Activated T-helper 2 cell treated with anti-CD3 and anti-CD28 coated beads, Interferon-gamma antibody, Interleukin-2, Interleukin-4, amounts not matched to agents 10 μg/mL and 5 μg/mL and 100 μg/mL, durations not matched to agents 14 hours and 24 hours and 36 hours (primary cell): ENCODE data around the gene LYPD8. TPM values are rescaled to one million over a fixed set of nuclear protein-coding genes. Genes with fewer than 3 reads are reported as not detected.

Source experiments
- DNase-seq: peaks from one replicate; pipeline ENCODE4 v3.0.0; 2021; ENCODE audit warnings: low spot score
- H3K27ac Mint-ChIP-seq: one replicate; pipeline ENCODE4 v1.8.0; 2021; ENCODE audit warnings: mixed read lengths
- H3K27me3 Mint-ChIP-seq: one replicate; pipeline ENCODE4 v1.8.0; 2021; ENCODE audit warnings: low read depth, mixed read lengths
- H3K36me3 Mint-ChIP-seq: one replicate; pipeline ENCODE4 v1.8.0; 2021; ENCODE audit warnings: low read depth, mixed read lengths
- H3K4me1 Mint-ChIP-seq: one replicate; pipeline ENCODE4 v1.8.0; 2021; ENCODE audit warnings: low read depth, mixed read lengths
- H3K4me3 Mint-ChIP-seq: one replicate; pipeline ENCODE4 v1.8.0; 2021; ENCODE audit warnings: low read depth, mild to moderate bottlenecking, moderate library complexity, mixed read lengths
- H3K9me3 Mint-ChIP-seq: one replicate; pipeline ENCODE4 v1.8.0; 2021; ENCODE audit warnings: mixed read lengths
- intact Hi-C: fragments of 100-400 bp; cut with micrococcal nuclease; formaldehyde crosslinking; loops from one replicate; pipeline ENCODE4 v1.15.1; 2023
- total RNA-seq: library from RNA; stranded (reverse); gene quantifications from 2 replicates; pipeline ENCODE4 v1.2.3, GENCODE V29; 2022

LYPD8 gene
- total RNA-seq, 1 donor from 2014 or later, result not detected

DNA sequence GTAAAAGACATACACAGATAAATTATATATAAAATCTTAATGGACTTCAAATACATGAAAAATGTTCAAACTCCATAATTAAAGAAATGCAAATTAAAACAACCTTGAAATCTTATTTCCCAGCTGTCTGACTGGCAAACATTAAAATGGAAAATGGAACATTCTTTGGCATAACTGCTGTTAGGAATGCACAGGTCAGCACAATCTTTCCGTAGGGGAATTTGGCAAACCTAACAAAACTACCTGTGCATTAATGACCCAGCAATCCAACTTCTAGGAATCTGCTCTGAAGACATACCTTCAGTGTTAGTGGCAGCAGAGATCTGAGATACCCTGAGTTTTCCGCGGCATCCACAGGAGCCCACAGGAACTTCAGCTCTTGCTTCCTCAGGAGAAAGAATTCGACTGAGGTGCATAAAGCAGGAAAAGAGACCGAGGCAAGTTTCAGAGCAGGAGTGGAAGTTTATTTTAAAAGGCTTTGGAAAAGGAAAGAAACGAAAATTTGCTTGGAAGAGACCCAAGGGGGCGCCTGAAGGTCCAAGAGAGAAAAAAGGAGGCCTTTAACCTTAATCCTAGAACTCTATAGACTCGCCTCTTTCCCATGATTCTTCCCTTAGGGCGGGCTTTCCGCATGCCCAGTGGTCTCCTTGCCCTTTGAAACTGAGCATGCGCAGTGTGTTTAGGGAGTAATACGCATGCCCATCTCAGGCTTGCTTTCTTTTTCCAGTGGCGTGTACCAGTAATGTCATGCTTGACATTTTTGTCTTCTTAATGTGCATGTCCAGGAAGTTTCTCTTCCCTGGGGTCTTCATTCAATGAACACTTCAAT lies 24.8 kb downstream of the LYPD8 start:
- H3K4me3 Mint-ChIP-seq, result no peak overlapping the region
- no peaks in the 10 kb centered on the region for H3K27me3 Mint-ChIP-seq
- H3K9me3 Mint-ChIP-seq, result no peaks in the 10 kb centered on the region
- no peak overlapping the region for H3K27ac Mint-ChIP-seq
- DNase-seq, result no peak
- intact Hi-C loops, result no loop called here
- H3K4me1 Mint-ChIP-seq, result no peaks in the 10 kb centered on the region
- no peaks in the 10 kb centered on the region for H3K36me3 Mint-ChIP-seq

DNA sequence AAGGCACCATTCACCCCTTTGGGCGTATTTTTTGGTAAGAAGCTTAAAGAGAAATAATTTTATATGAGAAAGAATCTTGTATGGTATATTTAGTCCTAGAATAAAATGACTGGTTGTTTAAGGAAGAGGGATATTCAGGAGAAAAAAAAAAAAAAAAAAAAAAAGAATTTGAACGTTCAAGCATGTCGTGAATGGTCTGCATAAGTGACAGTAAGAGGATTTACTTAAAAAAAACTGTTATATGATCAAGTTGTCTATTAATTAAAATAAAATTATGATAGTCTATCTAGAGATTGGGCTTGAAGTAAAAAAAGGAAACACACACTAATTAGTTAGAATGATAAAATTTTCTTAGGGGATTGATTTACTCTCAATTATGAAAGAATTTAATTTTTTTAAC lies 41.3 kb downstream of the LYPD8 start:
- DNase-seq, result no peak
- Mint-ChIP-seq H3K4me3 (no peak overlapping the region), H3K9me3 (peaks cover 20% of the 10 kb centered on the region), H3K36me3 (no peaks in the 10 kb centered on the region), H3K27me3 (no peaks in the 10 kb centered on the region), H3K4me1 (no peaks in the 10 kb centered on the region), H3K27ac (no peak overlapping the region)
- intact Hi-C loops, result no loop called here

DNA sequence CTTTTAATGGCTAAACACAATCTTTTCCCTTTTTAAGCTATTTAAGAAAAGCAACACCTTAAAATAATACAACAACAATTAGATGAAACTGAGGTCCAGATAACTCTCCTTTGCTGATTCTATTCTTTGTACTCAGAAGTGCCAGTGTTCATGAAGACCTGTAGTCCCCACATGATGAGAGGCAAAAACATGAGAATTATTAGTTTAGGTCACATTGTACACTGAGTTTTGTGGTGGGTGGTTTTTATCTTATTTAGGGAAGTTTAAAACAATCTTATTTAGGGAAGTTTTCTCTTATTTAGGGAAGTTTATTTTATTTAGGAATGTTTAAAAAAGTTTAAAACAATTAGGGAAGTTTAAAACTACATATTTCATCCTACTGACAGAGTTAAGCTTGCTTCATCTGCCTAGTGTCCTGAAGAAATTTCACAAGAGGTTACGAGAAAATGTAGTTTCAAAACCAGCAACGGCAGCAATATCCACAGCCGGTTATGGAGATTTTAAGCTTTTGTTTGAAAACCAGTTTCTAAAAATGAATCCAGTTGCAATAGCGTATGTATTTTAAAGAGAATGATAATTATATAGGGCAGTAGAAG lies 45.2 kb downstream of the LYPD8 start:
- Mint-ChIP-seq H3K36me3 (no peaks in the 10 kb centered on the region), H3K9me3 (peaks cover 16% of the 10 kb centered on the region), H3K4me1 (no peaks in the 10 kb centered on the region), H3K27me3 (no peaks in the 10 kb centered on the region), H3K27ac (no peak overlapping the region), H3K4me3 (no peak overlapping the region)
- intact Hi-C loops, result no loop called here
- DNase-seq, result no peak

DNA sequence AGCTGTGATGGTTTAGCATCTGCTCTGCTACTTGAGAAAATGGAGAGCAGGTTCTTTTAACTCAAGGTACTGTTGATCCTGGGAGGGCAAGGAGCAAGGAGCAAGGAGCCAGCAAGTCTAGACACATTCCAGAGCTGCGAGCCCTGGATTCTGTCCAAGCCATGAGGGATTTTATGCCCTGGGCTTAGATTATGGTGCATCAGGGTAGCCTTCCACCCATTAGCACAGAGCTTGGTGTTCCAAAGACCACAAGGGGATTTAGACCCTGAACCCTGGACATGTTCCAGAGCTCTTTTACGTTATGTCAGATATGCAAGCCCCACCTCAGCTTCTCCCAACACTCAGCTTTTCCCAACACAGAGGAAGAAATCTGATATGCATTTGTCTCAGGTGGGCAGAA lies 51.0 kb downstream of the LYPD8 start:
- Mint-ChIP-seq H3K4me3 (no peak overlapping the region), H3K9me3 (no peaks in the 10 kb centered on the region), H3K36me3 (no peaks in the 10 kb centered on the region), H3K4me1 (no peaks in the 10 kb centered on the region), H3K27me3 (no peaks in the 10 kb centered on the region), H3K27ac (no peak overlapping the region)
- intact Hi-C loops, result no loop called here
- no peak for DNase-seq

DNA sequence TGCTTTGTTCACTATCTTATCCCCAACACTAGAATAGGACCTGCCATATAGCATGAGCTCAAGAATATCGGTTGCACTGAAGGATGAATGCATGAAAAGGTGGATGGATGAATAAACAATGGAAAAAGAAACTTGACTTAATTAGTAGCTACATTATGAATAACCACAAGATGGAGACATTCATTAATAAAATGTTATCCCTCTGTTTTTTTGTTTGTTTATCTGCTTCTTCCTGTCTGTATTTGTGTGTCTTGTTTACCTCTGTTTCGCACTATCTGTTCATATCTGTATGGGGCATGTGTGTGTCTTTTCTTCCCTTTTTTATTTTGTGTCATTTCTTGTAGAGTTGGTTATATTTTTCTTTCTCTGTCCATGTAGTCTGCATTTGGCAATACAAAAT lies 51.9 kb downstream of the LYPD8 start:
- Mint-ChIP-seq H3K9me3 (no peaks in the 10 kb centered on the region), H3K36me3 (no peaks in the 10 kb centered on the region), H3K27me3 (no peaks in the 10 kb centered on the region), H3K4me3 (no peak overlapping the region), H3K4me1 (no peaks in the 10 kb centered on the region), H3K27ac (no peak overlapping the region)
- DNase-seq, result no peak
- intact Hi-C loops, result no loop called here

DNA sequence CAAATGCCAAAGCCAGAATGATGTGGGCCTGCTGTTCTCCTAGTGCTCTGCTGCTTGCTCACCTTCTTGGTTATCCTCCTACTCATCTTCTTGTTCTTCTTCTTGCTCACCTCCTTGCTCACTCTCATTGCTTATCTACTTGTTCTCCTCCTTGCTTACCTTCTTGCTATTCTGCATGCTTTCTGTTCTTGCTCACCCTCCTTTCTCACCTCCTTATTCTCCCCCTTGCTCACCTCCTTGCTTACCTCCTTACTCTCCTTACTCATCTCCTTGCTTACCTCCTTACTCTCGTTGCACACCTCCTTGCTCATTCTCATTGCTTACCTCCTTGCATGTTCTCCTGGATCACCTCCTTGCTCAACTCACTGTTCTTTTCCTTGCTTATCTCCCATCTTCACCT lies 52.8 kb downstream of the LYPD8 start, which contains the start of gene OR14I1:
Gene OR14I1 (minus strand): TSS at position 53 of the 400 bp plus-strand sequence.
- intact Hi-C loops, result no loop called here
- no peaks in the 10 kb centered on the region for H3K27me3 Mint-ChIP-seq
- no peak within 1 kb of the TSS for H3K27ac Mint-ChIP-seq
- no peaks in the 10 kb centered on the region for H3K36me3 Mint-ChIP-seq
- H3K4me3 Mint-ChIP-seq, result no peak within 1 kb of the TSS
- no peak for DNase-seq
- H3K4me1 Mint-ChIP-seq, result no peaks in the 10 kb centered on the region
- no peaks in the 10 kb centered on the region for H3K9me3 Mint-ChIP-seq

DNA sequence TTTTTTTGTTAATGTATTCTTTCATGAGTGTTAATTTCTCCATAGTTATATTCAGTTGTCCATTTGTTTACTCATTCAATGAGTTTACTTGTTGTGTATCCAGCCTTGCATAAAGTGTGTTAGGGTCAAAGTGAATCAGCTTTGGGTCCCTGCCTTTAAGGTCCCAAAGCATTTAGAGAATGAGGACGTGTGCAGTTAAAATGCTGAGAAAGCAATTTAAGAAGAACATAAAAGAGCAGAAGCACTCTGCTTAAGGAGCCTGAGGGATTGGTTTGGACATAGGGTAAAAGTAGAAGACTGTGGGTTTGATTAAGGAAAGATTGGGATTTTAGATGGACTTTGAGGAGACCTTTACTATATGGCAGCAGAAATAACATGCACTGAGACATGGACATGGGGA lies 56.5 kb downstream of the LYPD8 start:
- Mint-ChIP-seq H3K27me3 (no peaks in the 10 kb centered on the region), H3K9me3 (no peaks in the 10 kb centered on the region), H3K27ac (no peak overlapping the region), H3K4me3 (no peak overlapping the region), H3K4me1 (no peaks in the 10 kb centered on the region), H3K36me3 (no peaks in the 10 kb centered on the region)
- DNase-seq, result no peak
- intact Hi-C loops, result no loop called here

DNA sequence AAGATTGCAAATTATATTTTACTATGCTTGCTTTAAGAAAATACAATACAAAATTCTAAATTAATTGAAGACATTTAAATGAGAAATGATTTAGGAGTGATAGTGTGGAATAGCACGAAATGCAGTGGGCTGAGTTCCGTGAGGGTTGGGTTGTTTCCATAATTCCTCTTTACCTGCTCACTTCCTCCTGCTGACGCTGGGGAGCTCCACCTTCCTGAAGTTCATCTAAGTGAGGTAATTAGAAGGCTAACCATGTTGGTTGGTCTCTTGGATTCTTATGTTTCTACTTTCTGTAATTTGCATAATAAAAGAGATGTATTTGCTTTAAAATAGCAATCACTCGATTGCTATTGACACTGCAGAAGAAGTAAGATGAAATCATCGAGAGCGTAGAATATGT lies 57.7 kb downstream of the LYPD8 start:
- no peak for DNase-seq
- H3K4me3 Mint-ChIP-seq, result no peak overlapping the region
- intact Hi-C loops, result no loop called here
- H3K27ac Mint-ChIP-seq, result no peak overlapping the region
- no peaks in the 10 kb centered on the region for H3K27me3 Mint-ChIP-seq
- H3K9me3 Mint-ChIP-seq, result no peaks in the 10 kb centered on the region
- no peaks in the 10 kb centered on the region for H3K36me3 Mint-ChIP-seq
- no peaks in the 10 kb centered on the region for H3K4me1 Mint-ChIP-seq

DNA sequence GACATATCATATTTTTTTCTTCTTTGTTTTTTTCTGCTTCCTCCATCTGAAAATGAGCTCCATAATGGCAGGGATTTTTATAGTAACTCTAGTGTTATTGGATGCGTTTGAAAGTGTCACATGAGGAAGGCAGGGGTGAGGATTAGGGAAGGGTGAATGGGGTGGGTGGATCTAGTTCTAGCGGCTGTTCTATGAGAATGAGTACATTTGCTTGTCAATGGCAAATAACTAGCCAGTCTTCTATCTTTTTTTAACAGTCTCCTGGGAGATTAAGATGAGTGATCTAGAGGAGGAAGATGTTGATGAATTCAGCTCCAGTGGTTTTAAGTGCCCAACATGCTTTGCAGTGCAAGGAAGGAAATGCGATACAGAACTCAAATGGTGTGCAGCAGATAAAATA lies 58.8 kb downstream of the LYPD8 start:
- H3K4me3 Mint-ChIP-seq, result no peak overlapping the region
- no peak for DNase-seq
- H3K4me1 Mint-ChIP-seq, result no peaks in the 10 kb centered on the region
- no peak overlapping the region for H3K27ac Mint-ChIP-seq
- H3K9me3 Mint-ChIP-seq, result peaks cover 5% of the 10 kb centered on the region
- intact Hi-C loops, result no loop called here
- H3K27me3 Mint-ChIP-seq, result no peaks in the 10 kb centered on the region
- no peaks in the 10 kb centered on the region for H3K36me3 Mint-ChIP-seq

DNA sequence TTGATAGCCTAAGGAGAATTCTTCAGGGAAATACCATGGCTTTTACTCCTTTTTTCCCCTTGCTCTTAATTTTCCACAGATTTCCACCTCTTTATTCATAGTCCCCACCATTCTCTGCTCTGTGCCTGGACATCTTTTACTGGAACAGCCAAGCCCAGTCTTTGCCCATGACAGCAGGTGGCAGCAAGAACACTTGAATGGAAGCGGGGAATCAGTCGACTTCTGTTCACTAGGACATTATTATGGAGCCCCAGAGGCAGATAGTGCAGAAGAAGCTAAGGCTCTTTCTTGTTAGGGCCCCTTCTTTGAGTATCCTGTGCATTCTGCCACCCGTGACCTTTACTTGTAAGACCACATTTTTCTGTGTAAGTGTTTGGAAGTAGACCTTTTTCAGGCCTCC lies 59.3 kb downstream of the LYPD8 start:
- no peak for DNase-seq
- no peaks in the 10 kb centered on the region for H3K27me3 Mint-ChIP-seq
- no peaks in the 10 kb centered on the region for H3K4me1 Mint-ChIP-seq
- peaks cover 5% of the 10 kb centered on the region for H3K9me3 Mint-ChIP-seq
- intact Hi-C loops, result no loop called here
- no peak overlapping the region for H3K4me3 Mint-ChIP-seq
- no peaks in the 10 kb centered on the region for H3K36me3 Mint-ChIP-seq
- H3K27ac Mint-ChIP-seq, result no peak overlapping the region

DNA sequence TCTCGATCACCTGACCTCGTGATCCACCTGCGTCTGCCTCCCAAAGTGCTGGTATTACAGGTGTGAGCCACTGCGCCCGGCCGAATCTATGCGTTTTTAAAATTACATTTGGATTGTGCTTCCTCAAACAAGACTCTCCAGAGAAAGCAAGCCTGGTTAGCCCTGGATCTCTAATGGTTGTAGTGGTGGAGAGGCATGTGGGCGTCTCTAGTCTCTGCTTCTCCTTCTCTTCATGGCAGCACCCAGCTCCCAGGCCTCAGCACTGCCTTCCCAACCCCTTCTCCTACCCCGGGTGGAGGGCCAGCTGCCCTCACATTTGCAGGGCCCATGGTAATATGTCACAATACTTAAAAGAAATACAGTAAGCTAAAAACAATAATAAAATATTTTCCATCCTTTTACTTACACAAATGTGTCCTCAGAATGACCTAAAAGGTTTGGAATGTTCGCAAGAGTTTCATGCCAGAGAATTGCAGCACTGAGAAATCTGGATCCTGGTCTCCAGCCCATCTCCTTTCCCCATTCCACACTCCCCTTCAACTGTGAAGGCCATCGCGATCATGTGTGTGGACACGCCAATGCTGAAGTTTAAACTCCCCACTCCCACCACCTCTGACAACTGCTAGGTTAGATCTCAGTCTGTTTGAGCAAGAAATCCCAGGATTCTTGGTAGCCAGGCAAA lies 60.0 kb downstream of the LYPD8 start:
- intact Hi-C loops, result no loop called here
- Mint-ChIP-seq H3K27ac (no peak overlapping the region), H3K36me3 (no peaks in the 10 kb centered on the region), H3K4me3 (no peak overlapping the region), H3K27me3 (no peaks in the 10 kb centered on the region), H3K4me1 (no peaks in the 10 kb centered on the region), H3K9me3 (peaks cover 5% of the 10 kb centered on the region)
- DNase-seq, result no peak

DNA sequence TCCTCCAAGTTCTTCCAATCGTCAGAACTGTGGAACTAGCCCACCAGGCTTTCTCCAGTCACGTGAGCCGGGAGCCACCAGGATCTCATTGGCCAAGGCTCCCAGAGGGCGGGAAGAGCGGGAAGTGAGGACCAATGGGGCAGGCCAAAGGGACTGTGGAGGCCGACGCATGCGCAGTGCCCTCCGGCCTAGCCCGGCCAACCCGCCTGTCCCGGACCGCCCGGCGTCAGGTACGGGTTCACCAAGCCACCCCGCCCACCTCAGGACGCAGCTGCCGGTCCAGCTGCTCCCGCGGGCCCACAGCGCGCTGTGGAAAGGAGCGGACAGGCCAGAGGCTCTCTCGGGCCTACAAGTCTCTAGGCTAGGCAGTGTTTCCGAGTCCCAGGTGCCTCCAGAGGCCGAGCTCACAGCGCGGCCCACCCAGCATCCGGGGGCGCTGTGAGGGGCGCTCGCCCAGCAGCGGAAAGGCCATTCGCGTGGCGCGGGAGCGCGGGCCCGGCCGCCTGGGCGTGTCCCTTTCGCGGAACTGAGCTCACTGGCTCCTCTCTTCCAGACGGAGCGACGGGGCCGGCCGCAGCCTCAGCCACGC lies 63.9 kb downstream of the LYPD8 start:
- Mint-ChIP-seq H3K4me1 (peaks cover 4% of the 10 kb centered on the region), H3K27me3 (no peaks in the 10 kb centered on the region), H3K27ac (no peak overlapping the region), H3K9me3 (peaks cover 12% of the 10 kb centered on the region), H3K36me3 (no peaks in the 10 kb centered on the region), H3K4me3 (no peak overlapping the region)
- intact Hi-C loops, result no loop called here
- no peak for DNase-seq
